ENCODE results near the gene PRKCA. TPM values are rescaled to one million over a fixed set of nuclear protein-coding genes. Genes with fewer than 3 reads are reported as not detected.
A peak's percentile ranks its signal among the peaks of the same experiment; 100 is the strongest.

The PRKCA gene
- total RNA-seq, 3 donors from 2014 or later = 5.1 to 10.5 (median 6.6) TPM

DNA sequence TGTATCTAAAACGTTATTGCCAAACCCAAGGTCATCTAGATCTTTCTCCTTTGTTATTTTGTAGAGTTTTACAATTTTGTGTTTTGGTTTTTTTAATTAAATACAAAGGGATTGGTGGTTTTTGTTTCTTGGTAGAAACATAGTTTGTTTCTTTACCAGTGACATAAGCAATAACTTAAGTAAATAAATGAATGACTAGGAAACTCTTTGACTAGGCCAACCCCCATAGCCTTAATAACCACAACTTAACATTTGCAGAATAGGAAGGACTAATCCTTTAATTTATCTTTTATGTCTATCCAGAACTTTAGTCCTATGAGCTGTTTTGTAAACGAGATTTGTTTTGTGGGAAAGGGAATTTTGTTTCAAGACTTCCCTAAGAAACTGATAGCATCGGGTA, 162.5 kb downstream of the PRKCA start:
- Histone ChIP-seq H3K27ac (no peak overlapping the region), H3K4me1 (peaks cover 0 to 3% of the 10 kb centered on the region in 2 donors), H3K36me3 (no peaks in the 10 kb centered on the region), H3K4me3 (no peak overlapping the region), H3K27me3 (no peaks in the 10 kb centered on the region), H3K9me3 (no peaks in the 10 kb centered on the region)
- DNase-seq (ENCODE audit: low spot score in 2 of 2) = no peak
- TF ChIP-seq POLR2AphosphoS5 (IDR thresholded peaks at IDR 0.05) = no peak
- TF ChIP-seq POLR2A (IDR thresholded peaks at IDR 0.05) = no peak
- TF ChIP-seq, protein P1, sequence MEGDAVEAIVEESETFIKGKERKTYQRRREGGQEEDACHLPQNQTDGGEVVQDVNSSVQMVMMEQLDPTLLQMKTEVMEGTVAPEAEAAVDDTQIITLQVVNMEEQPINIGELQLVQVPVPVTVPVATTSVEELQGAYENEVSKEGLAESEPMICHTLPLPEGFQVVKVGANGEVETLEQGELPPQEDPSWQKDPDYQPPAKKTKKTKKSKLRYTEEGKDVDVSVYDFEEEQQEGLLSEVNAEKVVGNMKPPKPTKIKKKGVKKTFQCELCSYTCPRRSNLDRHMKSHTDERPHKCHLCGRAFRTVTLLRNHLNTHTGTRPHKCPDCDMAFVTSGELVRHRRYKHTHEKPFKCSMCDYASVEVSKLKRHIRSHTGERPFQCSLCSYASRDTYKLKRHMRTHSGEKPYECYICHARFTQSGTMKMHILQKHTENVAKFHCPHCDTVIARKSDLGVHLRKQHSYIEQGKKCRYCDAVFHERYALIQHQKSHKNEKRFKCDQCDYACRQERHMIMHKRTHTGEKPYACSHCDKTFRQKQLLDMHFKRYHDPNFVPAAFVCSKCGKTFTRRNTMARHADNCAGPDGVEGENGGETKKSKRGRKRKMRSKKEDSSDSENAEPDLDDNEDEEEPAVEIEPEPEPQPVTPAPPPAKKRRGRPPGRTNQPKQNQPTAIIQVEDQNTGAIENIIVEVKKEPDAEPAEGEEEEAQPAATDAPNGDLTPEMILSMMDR (IDR thresholded peaks at IDR 0.05) = no peak
- intact Hi-C loops (cut with DNase I; ENCODE audit: low total_unique reads) = no loop called here

DNA sequence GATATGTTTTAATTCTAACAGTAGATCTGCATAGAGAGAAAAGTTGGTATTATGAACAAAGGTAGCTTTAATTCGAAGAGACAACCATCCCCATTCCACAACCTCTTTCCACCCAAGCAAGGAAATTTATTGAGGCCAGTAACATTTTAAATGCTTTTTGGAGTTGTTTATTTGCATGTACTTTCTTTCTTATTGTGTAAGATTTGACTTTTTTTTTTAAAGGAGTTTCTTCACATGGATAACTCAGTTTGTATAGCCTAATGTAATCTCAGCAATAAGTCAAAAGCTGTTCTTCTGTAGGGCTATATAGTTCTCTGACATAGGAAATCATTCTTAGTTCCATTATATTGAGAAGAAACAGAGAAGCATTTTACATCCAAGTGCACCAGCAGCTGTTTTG, 163.3 kb downstream of the PRKCA start:
- no peak for DNase-seq (ENCODE audit: low spot score in 2 of 2)
- no peak overlapping the region for H3K27ac ChIP-seq
- H3K9me3 ChIP-seq = no peaks in the 10 kb centered on the region
- no peaks in the 10 kb centered on the region for H3K36me3 ChIP-seq
- intact Hi-C loops (cut with DNase I; ENCODE audit: low total_unique reads) = no loop called here
- TF ChIP-seq, protein P1 (IDR thresholded peaks at IDR 0.05) = no peak
- TF ChIP-seq POLR2AphosphoS5 (IDR thresholded peaks at IDR 0.05) (no peak), POLR2A (IDR thresholded peaks at IDR 0.05) (no peak)
- H3K4me3 ChIP-seq = no peak overlapping the region
- no peaks in the 10 kb centered on the region for H3K27me3 ChIP-seq
- H3K4me1 ChIP-seq = peaks cover 0 to 3% of the 10 kb centered on the region in 2 donors

DNA sequence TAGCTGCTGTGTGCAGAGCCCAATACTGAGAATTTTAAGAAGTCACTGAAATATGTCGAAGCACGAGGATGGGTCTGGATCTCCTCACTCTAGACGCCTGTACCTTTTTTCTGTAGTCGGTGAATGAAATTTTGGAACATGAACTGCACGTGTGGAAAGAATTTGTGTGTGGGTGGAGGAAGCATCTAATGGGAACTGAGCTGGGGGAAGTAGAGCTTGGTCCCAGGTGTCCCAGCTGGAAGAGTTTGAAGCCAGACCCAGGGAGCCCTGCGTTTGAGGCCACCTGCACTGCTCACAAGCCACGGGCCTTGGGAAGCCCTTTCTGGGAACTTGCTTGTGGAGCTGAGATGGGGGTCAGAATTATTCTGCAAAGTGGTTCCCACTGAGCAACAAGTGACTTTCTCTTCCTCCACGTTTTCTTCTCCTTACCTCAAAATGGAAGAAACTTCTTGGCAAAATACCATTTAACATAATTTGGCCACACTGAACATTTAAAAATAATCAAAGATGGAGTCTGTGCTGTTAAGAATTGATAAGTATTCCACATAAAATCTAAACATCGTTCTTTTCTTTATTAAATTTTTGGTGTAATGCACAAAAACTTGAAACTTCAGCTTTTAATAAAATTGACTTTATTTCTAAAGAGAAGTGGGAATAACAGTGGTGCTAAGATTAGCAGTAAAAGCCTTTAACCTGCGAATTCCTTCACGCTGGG, 163.8 kb downstream of the PRKCA start:
- Histone ChIP-seq H3K4me1 (peaks cover 0 to 3% of the 10 kb centered on the region in 2 donors), H3K27me3 (no peaks in the 10 kb centered on the region), H3K27ac (no peak overlapping the region), H3K9me3 (no peaks in the 10 kb centered on the region), H3K36me3 (no peaks in the 10 kb centered on the region), H3K4me3 (no peak overlapping the region)
- no peak for TF ChIP-seq POLR2AphosphoS5 (IDR thresholded peaks at IDR 0.05)
- no peak for TF ChIP-seq POLR2A (IDR thresholded peaks at IDR 0.05)
- no peak for DNase-seq (ENCODE audit: low spot score in 2 of 2)
- intact Hi-C loops (cut with DNase I; ENCODE audit: low total_unique reads) = no loop called here

DNA sequence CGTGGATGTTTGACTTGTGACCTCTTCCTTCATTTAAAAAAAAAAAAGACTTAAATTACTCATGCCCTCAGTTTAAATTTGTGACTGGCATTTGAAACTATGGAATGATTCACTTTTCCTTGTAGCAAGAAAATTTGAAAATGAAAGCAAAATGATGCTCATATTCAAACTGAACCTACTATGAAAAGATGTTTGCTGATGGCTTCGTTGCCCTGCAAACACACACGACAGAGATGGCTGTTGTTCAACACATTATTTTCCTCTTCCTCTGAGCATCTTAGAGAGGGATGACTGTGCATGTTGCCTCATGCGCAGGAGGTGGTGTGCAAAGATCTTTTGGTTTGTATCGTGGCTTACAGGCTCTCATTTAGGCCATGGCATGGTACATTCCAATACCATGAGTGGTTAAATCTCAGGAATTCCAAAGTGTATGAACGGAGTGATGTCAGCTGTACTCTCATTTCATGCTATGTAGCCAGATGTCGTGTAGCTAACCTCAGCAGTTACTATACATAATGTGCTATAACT, 164.5 kb downstream of the PRKCA start:
- peak overlapping the region in 1 of 3 donors; percentile 3 for H3K4me3 ChIP-seq
- no peak for DNase-seq (ENCODE audit: low spot score in 2 of 2)
- no peaks in the 10 kb centered on the region for H3K27me3 ChIP-seq
- TF ChIP-seq POLR2A (IDR thresholded peaks at IDR 0.05) (no peak), POLR2AphosphoS5 (IDR thresholded peaks at IDR 0.05) (no peak)
- TF ChIP-seq, protein P1 (IDR thresholded peaks at IDR 0.05) = no peak
- peak overlapping the region in 1 of 2 donors; percentile 22 for H3K27ac ChIP-seq
- H3K9me3 ChIP-seq = no peaks in the 10 kb centered on the region
- H3K4me1 ChIP-seq = peaks cover 0 to 3% of the 10 kb centered on the region in 2 donors
- intact Hi-C loops (cut with DNase I; ENCODE audit: low total_unique reads) = no loop called here
- H3K36me3 ChIP-seq = no peaks in the 10 kb centered on the region

DNA sequence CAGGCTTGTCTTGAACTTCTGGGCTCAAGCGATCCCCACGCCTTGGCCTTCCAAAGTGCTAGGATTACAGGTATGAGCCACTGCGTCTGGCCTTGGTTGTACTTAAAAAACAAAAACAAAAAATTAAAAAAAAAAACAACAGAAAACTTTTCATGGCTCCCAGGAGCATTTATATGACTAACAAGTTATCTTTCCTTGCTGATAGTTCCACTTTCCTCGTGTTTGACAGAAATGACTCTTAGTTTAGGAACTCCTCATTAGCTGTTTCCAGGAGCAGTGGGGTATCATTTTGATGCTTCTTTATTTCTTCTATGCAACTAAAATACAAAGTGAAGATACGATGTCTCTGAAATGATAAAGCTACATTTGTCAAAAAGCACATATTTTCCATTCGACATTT, 165.4 kb downstream of the PRKCA start:
- Histone ChIP-seq H3K9me3 (no peaks in the 10 kb centered on the region), H3K36me3 (no peaks in the 10 kb centered on the region), H3K4me1 (peaks cover 0 to 3% of the 10 kb centered on the region in 2 donors), H3K4me3 (no peak overlapping the region), H3K27ac (no peak overlapping the region), H3K27me3 (no peaks in the 10 kb centered on the region)
- no peak for DNase-seq (ENCODE audit: low spot score in 2 of 2)
- no peak for TF ChIP-seq POLR2AphosphoS5 (IDR thresholded peaks at IDR 0.05)
- TF ChIP-seq POLR2A (IDR thresholded peaks at IDR 0.05) = no peak
- TF ChIP-seq, protein P1 (IDR thresholded peaks at IDR 0.05) = no peak
- intact Hi-C loops (cut with DNase I; ENCODE audit: low total_unique reads) = no loop called here
